CD4-positive, alpha-beta T cell (primary cell): ENCODE measurements around the gene RTP3. TPM values are rescaled to one million over a fixed set of nuclear protein-coding genes. Genes with fewer than 3 reads are reported as not detected.

Experiments
- ATAC-seq: fragments of 200-7000 bp; cut with Tn5 transposase; one replicate; pipeline ENCODE4 v1.10.0; 2022; ENCODE audit warnings: mild to moderate bottlenecking; ENCODE audit not compliant: poor library complexity
- CTCF ChIA-PET: fragments of 350-600 bp; sonication (Branson Sonifier 250); formaldehyde crosslinking; loops from one replicate; lab custom pipeline; 2021; ENCODE audit warnings: antibody characterized with exemption, inconsistent platforms; lab: Charles Lee
- POLR2A ChIA-PET: fragments of 350-600 bp; sonication (Branson Sonifier 250); formaldehyde crosslinking; loops from one replicate; lab custom pipeline; 2021; ENCODE audit warnings: antibody characterized with exemption, inconsistent platforms; lab: Charles Lee
- DNase-seq, 14 experiments: peaks; one replicate each; pipeline ENCODE4 v3.0.0-alpha.2; 2013 to 2020; ENCODE audit warnings: mixed read lengths in 2 of 14
- H3K27ac ChIP-seq, 2 donors: one replicate each; pipeline versions ENCODE4 v1.5.1 to v1.7.0; 2013; ENCODE audit warnings: low read length in 2 of 2, low read depth in 1 of 2, mild to moderate bottlenecking in 1 of 2
- H3K27me3 ChIP-seq, 2 experiments: 1 replicate in 1 of 2; 2 replicates in 1 of 2; pipeline versions ENCODE4 v1.6.1 to v1.7.0; 2013; ENCODE audit warnings: low read length in 2 of 2, control low read depth in 1 of 2, mild to moderate bottlenecking in 1 of 2, moderate library complexity in 1 of 2; ENCODE audit not compliant: insufficient read depth in 2 of 2, control insufficient read depth in 1 of 2
- H3K36me3 ChIP-seq: one replicate; pipeline ENCODE4 v1.6.1; 2013; ENCODE audit warnings: low read length, control low read depth; ENCODE audit not compliant: insufficient read depth
- H3K4me1 ChIP-seq: one replicate; pipeline ENCODE4 v1.6.1; 2013; ENCODE audit warnings: low read length, control low read depth; ENCODE audit not compliant: insufficient read depth
- H3K4me3 ChIP-seq: one replicate; pipeline ENCODE4 v1.5.1; 2013; ENCODE audit warnings: mild to moderate bottlenecking, low read length, moderate library complexity
- H3K9me3 ChIP-seq, 2 experiments: 1 replicate in 1 of 2; 2 replicates in 1 of 2; pipeline versions ENCODE4 v1.6.1 to v1.7.0; 2013; ENCODE audit warnings: low read length in 2 of 2, mild to moderate bottlenecking in 2 of 2, control low read depth in 1 of 2, moderate library complexity in 1 of 2; ENCODE audit not compliant: control insufficient read depth in 1 of 2, insufficient read depth in 1 of 2
- H3K27ac Mint-ChIP-seq: one replicate; pipeline ENCODE4 v1.8.0; 2020; ENCODE audit warnings: mixed read lengths
- H3K27me3 Mint-ChIP-seq: one replicate; pipeline ENCODE4 v1.8.0; 2021; ENCODE audit warnings: mixed read lengths
- H3K36me3 Mint-ChIP-seq: one replicate; pipeline ENCODE4 v1.8.0; 2021; ENCODE audit warnings: low read depth, mixed read lengths
- H3K4me1 Mint-ChIP-seq: one replicate; pipeline ENCODE4 v1.8.0; 2021; ENCODE audit warnings: low read depth, mixed read lengths
- H3K4me3 Mint-ChIP-seq: one replicate; pipeline ENCODE4 v1.8.0; 2020; ENCODE audit warnings: mild to moderate bottlenecking, mixed read lengths
- H3K9me3 Mint-ChIP-seq: one replicate; pipeline ENCODE4 v1.8.0; 2020; ENCODE audit warnings: mixed read lengths
- intact Hi-C, 2 experiments: fragments of 100-400 bp; cut with DNase I in 1 of 2; cut with micrococcal nuclease in 1 of 2; formaldehyde crosslinking; loops; one replicate each; pipeline versions ENCODE4 v1.15.1 to v1.9.0; 2023 to 2025; cut with DNase I, micrococcal nuclease
- total RNA-seq, 174 experiments: library from RNA in 2 of 174; stranded (reverse) in 2 of 174; gene quantifications; one replicate each; pipeline ENCODE4 v1.2.3 and lab custom pipeline; 2021 to 2026
- TF ChIP-seq, protein P1 (sequence below): fragments of 200-600 bp; IDR thresholded peaks from one replicate; pipeline ENCODE4 v1.8.0; 2022; ENCODE audit warnings: antibody characterized with exemption, mild to moderate bottlenecking

Gene RTP3
- total RNA-seq, 2 experiments from 2014 or later: not detected

DNA sequence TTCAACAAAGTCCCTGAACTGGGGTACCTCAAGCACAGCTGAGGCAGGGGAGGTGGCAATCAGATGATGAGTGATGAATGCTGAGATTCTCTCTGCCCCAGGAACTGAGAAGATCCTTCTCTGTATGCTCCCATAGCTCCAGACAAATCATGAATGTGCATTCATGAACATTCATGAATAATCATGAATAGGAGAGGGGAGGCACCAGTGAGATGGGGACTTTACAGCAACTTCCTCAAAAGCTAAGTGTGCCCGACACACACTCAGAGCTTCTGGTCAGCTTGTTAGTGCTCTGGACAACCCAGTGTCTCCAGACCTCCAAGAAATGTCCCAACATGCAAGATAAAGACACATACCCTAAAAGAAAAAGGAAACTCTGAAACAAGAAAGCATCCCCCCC is 44.1 kb downstream of the RTP3 start:
- Mint-ChIP-seq H3K27ac (peak overlapping the region; percentile 95), H3K36me3 (no peaks in the 10 kb centered on the region), H3K4me1 (peaks cover 61% of the 10 kb centered on the region), H3K27me3 (no peaks in the 10 kb centered on the region), H3K9me3 (no peaks in the 10 kb centered on the region), H3K4me3 (no peak overlapping the region)
- no peak for DNase-seq
- H3K9me3 ChIP-seq: no peaks in the 10 kb centered on the region
- H3K4me3 ChIP-seq: no peak overlapping the region
- ATAC-seq: no peak
- POLR2A ChIA-PET: no interaction called here
- no peak overlapping the region for H3K27ac ChIP-seq
- no peaks in the 10 kb centered on the region for H3K27me3 ChIP-seq
- TF ChIP-seq, protein P1, sequence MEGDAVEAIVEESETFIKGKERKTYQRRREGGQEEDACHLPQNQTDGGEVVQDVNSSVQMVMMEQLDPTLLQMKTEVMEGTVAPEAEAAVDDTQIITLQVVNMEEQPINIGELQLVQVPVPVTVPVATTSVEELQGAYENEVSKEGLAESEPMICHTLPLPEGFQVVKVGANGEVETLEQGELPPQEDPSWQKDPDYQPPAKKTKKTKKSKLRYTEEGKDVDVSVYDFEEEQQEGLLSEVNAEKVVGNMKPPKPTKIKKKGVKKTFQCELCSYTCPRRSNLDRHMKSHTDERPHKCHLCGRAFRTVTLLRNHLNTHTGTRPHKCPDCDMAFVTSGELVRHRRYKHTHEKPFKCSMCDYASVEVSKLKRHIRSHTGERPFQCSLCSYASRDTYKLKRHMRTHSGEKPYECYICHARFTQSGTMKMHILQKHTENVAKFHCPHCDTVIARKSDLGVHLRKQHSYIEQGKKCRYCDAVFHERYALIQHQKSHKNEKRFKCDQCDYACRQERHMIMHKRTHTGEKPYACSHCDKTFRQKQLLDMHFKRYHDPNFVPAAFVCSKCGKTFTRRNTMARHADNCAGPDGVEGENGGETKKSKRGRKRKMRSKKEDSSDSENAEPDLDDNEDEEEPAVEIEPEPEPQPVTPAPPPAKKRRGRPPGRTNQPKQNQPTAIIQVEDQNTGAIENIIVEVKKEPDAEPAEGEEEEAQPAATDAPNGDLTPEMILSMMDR: no peak
- H3K36me3 ChIP-seq: no peaks in the 10 kb centered on the region
- CTCF ChIA-PET: interaction anchor here (0.7 to 7.5 kb wide), 6 partner anchors 12 to 68 kb away, joined by 3 to 145 read pairs (median 3); no protein-coding TSS in a partner anchor
- intact Hi-C loops: no loop called here
- peaks cover 52% of the 10 kb centered on the region for H3K4me1 ChIP-seq

DNA sequence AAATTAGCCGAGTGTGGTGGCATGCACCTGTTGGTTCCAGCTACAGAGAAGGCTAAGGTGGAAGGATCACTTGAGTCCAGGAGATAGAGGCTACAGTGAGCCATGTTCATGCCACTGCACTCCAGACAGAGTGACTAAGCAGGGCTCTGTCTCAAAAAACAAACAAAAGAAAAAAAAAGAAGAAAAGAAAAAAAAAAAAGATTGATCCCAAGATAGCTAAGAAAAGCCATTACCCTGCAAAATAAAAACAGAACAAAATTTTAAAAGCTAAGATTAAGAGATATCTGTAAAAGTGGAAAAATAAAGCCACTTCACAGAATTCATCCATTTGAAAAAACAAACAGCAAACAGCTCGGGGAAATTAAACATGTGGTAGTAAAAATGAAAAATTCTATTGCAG is 44.6 kb downstream of the RTP3 start:
- DNase-seq: no peak
- TF ChIP-seq, protein P1: no peak
- Histone ChIP-seq H3K4me3 (no peak overlapping the region), H3K36me3 (no peaks in the 10 kb centered on the region), H3K9me3 (no peaks in the 10 kb centered on the region), H3K27me3 (no peaks in the 10 kb centered on the region), H3K4me1 (peaks cover 48% of the 10 kb centered on the region), H3K27ac (no peak overlapping the region)
- Mint-ChIP-seq H3K36me3 (no peaks in the 10 kb centered on the region), H3K4me3 (no peak overlapping the region), H3K27ac (peak overlapping the region; percentile 95), H3K27me3 (no peaks in the 10 kb centered on the region), H3K9me3 (no peaks in the 10 kb centered on the region), H3K4me1 (peaks cover 59% of the 10 kb centered on the region)
- ATAC-seq: no peak
- intact Hi-C loops: no loop called here
- CTCF ChIA-PET: interaction anchor here (0.7 to 7.5 kb wide), 5 partner anchors 9 to 54 kb away, joined by 3 to 145 read pairs (median 4); no protein-coding TSS in a partner anchor
- POLR2A ChIA-PET: interaction anchor here (0.6 kb wide), 1 partner anchor 1758 kb away, joined by 3 read pairs; no protein-coding TSS in a partner anchor

DNA sequence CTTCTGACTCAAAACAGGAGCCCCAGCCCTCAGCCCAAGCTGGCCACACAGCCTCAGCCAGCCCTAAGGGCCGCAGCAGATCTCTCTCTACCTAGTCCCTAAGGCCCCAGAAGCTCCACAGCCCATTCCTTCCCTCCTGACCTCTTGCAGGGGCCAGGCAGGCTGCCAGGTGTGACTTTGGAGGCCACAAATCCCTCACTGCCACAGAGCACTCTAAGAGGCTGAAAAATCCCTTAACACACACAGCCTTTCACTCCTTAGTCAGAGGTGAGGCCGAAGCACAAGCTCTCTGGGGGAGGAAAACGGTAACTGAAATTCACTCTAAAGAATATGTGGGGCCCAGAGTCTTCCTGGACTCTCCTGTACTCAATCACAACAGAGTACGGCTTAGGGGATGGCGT is 45.0 kb downstream of the RTP3 start:
- no peak for DNase-seq
- Histone ChIP-seq H3K36me3 (no peaks in the 10 kb centered on the region), H3K9me3 (no peaks in the 10 kb centered on the region), H3K4me3 (no peak overlapping the region), H3K27ac (no peak overlapping the region), H3K4me1 (peaks cover 44% of the 10 kb centered on the region), H3K27me3 (no peaks in the 10 kb centered on the region)
- H3K27me3 Mint-ChIP-seq: no peaks in the 10 kb centered on the region
- peaks cover 55% of the 10 kb centered on the region for H3K4me1 Mint-ChIP-seq
- H3K4me3 Mint-ChIP-seq: no peak overlapping the region
- intact Hi-C loops: no loop called here
- no peaks in the 10 kb centered on the region for H3K9me3 Mint-ChIP-seq
- no peaks in the 10 kb centered on the region for H3K36me3 Mint-ChIP-seq
- ChIA-PET CTCF (interaction anchor here (0.7 to 7.5 kb wide), 5 partner anchors 9 to 54 kb away, joined by 3 to 145 read pairs (median 4); no protein-coding TSS in a partner anchor), POLR2A (interaction anchor here (0.5 to 0.6 kb wide), 2 partner anchors 10 to 1758 kb away, joined by 3 to 4 read pairs; no protein-coding TSS in a partner anchor)
- TF ChIP-seq, protein P1: no peak
- H3K27ac Mint-ChIP-seq: peak overlapping the region; percentile 62
- ATAC-seq: no peak
